HG03521 (cell line): Measurements from ENCODE around the gene RSPH1.
"Not testable (repeated sequence)": the region's sequence is repeated elsewhere in the genome, so short reads cannot be mapped to it uniquely, and the experiment has no call there.

Source experiments
- ATAC-seq: cut with Tn5 transposase; IDR thresholded peaks from one replicate; pipeline ENCODE4 v1.9.1; 2021; ENCODE audit warnings: mild to moderate bottlenecking, moderate library complexity; ENCODE audit not compliant: unreplicated experiment

RSPH1 gene

GRCh38 chr21:42489991-42490390 lies 6.0 kb downstream of the RSPH1 start:
- ATAC-seq, result no peak

- no peak for ATAC-seq
Measured at GRCh38 chr21:42489006-42489563, 6.9 kb downstream of the RSPH1 start.

GRCh38 chr21:42486531-42486930 lies 9.5 kb downstream of the RSPH1 start:
- no peak for ATAC-seq

- no peak for ATAC-seq
Measured at GRCh38 chr21:42486072-42486471, 10.0 kb downstream of the RSPH1 start.

GRCh38 chr21:42484966-42485365 lies 11.1 kb downstream of the RSPH1 start:
- no peak for ATAC-seq

- no peak for ATAC-seq
Measured at GRCh38 chr21:42481169-42481568, 14.9 kb downstream of the RSPH1 start.

- ATAC-seq, result no peak
Measured at GRCh38 chr21:42480736-42481135, 15.3 kb downstream of the RSPH1 start.

- no peak for ATAC-seq
Measured at GRCh38 chr21:42479582-42479981, 16.4 kb downstream of the RSPH1 start.

- ATAC-seq, result no peak
Measured at GRCh38 chr21:42478504-42478903, 17.5 kb downstream of the RSPH1 start.

- no peak for ATAC-seq
Measured at GRCh38 chr21:42476388-42477331, 19.4 kb downstream of the RSPH1 start.

- ATAC-seq, result no peak
Measured at GRCh38 chr21:42475526-42476387, 20.3 kb downstream of the RSPH1 start.

- ATAC-seq, result no peak
Measured at GRCh38 chr21:42475036-42475435, 21.0 kb downstream of the RSPH1 start.

GRCh38 chr21:42474043-42474831 lies 21.8 kb downstream of the RSPH1 start:
- ATAC-seq, result no peak

GRCh38 chr21:42473498-42474042 lies 22.5 kb downstream of the RSPH1 start:
- no peak for ATAC-seq

GRCh38 chr21:42472521-42472920 lies 23.5 kb downstream of the RSPH1 start:
- ATAC-seq, result no peak

- ATAC-seq, result no peak
Measured at GRCh38 chr21:42471716-42472330, 24.2 kb downstream of the RSPH1 start.

- ATAC-seq, result no peak
Measured at GRCh38 chr21:42471206-42471605, 24.8 kb downstream of the RSPH1 start.

- ATAC-seq, result not testable (repeated sequence)
Measured at GRCh38 chr21:42469726-42470125, 26.3 kb downstream of the RSPH1 start.

- ATAC-seq, result no peak
Measured at GRCh38 chr21:42469272-42469671, 26.8 kb downstream of the RSPH1 start.
